ENCODE data around the gene KCNIP4.

DNA sequence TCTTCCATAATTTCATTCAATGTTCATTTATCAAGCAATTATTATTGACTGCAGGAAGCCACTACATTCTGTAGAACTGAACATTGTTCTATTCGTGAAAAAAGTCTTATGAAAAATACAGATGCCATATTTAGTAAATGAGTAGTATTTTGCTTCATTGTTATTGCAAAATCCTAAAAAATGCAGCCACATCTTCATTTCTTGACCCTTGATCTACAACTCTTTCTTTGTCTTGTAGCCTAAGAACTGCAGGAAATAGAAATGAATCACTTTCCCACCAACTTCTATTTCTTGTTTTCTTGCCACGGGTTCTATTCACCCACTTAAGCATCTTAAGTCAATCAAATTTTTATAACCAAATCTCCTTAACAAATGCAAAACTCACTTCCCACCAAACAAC lies 63.3 kb downstream of the KCNIP4 start:
- TF ChIP-seq, protein P1, sequence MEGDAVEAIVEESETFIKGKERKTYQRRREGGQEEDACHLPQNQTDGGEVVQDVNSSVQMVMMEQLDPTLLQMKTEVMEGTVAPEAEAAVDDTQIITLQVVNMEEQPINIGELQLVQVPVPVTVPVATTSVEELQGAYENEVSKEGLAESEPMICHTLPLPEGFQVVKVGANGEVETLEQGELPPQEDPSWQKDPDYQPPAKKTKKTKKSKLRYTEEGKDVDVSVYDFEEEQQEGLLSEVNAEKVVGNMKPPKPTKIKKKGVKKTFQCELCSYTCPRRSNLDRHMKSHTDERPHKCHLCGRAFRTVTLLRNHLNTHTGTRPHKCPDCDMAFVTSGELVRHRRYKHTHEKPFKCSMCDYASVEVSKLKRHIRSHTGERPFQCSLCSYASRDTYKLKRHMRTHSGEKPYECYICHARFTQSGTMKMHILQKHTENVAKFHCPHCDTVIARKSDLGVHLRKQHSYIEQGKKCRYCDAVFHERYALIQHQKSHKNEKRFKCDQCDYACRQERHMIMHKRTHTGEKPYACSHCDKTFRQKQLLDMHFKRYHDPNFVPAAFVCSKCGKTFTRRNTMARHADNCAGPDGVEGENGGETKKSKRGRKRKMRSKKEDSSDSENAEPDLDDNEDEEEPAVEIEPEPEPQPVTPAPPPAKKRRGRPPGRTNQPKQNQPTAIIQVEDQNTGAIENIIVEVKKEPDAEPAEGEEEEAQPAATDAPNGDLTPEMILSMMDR (IDR thresholded peaks at IDR 0.05) = no peak
- no peak for TF ChIP-seq POLR2A (IDR thresholded peaks at IDR 0.05)

All from heart left ventricle (tissue), 13 donors.